PFSK-1 (cell line): ENCODE results near the gene PPM1B.

Source experiments
- FOXP2 ChIP-seq: optimal IDR thresholded peaks from 2 replicates; pipeline ENCODE3; 2011; ENCODE audit warnings: borderline replicate concordance, control low read depth, inconsistent platforms; ENCODE audit not compliant: insufficient read depth; ENCODE audit errors: extremely low read length, extremely low read depth
- POLR2AphosphoS5 ChIP-seq: IDR thresholded peaks from 2 replicates; pipeline ENCODE4 v1.6.1; 2012; ENCODE audit warnings: low read depth, mild to moderate bottlenecking, control low read depth, low read length, moderate library complexity
- SIN3A ChIP-seq: IDR thresholded peaks from 2 replicates; pipeline ENCODE4 v1.6.1; 2012; ENCODE audit warnings: mild to moderate bottlenecking, low read length, moderate library complexity, borderline replicate concordance; ENCODE audit not compliant: insufficient read depth
- TAF1 ChIP-seq: IDR thresholded peaks from 2 replicates; pipeline ENCODE4 v1.6.1; 2012; ENCODE audit warnings: low read length, control low read depth, borderline replicate concordance; ENCODE audit not compliant: insufficient read depth
- TF ChIP-seq, protein P1 (sequence below), 2 experiments: IDR thresholded peaks; 2 replicates each; pipeline versions ENCODE4 v1.6.1 to v1.8.0; 2011 to 2012; ENCODE audit warnings: low read depth in 2 of 2, low read length in 2 of 2, control low read depth in 1 of 2, inconsistent platforms in 1 of 2, mild to moderate bottlenecking in 1 of 2, moderate library complexity in 1 of 2; ENCODE audit not compliant: insufficient read depth in 1 of 2

Gene PPM1B

DNA sequence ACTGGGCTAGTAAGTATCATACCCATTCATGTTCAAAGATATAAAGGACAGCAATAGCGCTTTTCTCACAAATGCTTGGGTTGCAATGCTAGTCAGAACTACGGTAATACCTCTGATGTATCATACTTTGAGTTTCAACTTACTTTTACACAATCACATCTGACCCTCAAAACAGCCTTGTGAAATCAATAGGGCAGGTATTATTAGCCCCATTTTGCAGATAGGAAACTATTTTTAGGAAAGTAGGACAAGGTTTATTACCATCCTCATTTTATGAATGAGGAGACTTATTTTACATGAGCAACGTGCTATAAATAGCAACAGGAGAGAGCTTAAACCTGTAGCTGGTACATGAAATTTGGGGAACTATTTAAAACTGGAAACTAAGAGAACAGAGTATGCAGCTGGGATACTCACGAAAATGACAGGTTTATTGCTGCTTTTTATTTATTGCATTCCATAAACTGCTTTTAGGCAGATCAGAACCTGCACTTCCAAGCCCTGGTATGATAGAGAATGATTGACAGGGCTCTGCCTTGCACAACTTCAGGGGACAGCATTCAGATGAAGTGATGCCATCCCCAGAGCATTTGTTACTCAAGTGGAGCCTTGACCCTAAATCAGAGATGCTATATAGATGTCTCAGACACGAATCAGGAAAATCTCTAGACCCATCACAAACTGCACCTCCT is 42.4 kb upstream of the PPM1B start:
- no peak for TF ChIP-seq POLR2AphosphoS5
- TF ChIP-seq FOXP2: no peak
- TF ChIP-seq, protein P1, sequence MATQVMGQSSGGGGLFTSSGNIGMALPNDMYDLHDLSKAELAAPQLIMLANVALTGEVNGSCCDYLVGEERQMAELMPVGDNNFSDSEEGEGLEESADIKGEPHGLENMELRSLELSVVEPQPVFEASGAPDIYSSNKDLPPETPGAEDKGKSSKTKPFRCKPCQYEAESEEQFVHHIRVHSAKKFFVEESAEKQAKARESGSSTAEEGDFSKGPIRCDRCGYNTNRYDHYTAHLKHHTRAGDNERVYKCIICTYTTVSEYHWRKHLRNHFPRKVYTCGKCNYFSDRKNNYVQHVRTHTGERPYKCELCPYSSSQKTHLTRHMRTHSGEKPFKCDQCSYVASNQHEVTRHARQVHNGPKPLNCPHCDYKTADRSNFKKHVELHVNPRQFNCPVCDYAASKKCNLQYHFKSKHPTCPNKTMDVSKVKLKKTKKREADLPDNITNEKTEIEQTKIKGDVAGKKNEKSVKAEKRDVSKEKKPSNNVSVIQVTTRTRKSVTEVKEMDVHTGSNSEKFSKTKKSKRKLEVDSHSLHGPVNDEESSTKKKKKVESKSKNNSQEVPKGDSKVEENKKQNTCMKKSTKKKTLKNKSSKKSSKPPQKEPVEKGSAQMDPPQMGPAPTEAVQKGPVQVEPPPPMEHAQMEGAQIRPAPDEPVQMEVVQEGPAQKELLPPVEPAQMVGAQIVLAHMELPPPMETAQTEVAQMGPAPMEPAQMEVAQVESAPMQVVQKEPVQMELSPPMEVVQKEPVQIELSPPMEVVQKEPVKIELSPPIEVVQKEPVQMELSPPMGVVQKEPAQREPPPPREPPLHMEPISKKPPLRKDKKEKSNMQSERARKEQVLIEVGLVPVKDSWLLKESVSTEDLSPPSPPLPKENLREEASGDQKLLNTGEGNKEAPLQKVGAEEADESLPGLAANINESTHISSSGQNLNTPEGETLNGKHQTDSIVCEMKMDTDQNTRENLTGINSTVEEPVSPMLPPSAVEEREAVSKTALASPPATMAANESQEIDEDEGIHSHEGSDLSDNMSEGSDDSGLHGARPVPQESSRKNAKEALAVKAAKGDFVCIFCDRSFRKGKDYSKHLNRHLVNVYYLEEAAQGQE (IDR thresholded peaks at IDR 0.05; ENCODE audit: insufficient read depth in 1 of 2, low read depth in 2 of 2, low read length in 2 of 2): no peak
- TF ChIP-seq TAF1: no peak
- no peak for TF ChIP-seq SIN3A

- TF ChIP-seq POLR2AphosphoS5: no peak
- TF ChIP-seq, protein P1 (IDR thresholded peaks at IDR 0.05; ENCODE audit: insufficient read depth in 1 of 2, low read depth in 2 of 2, low read length in 2 of 2): no peak
- TF ChIP-seq SIN3A: no peak
- TF ChIP-seq TAF1: no peak
- no peak for TF ChIP-seq FOXP2
Measured at GRCh38 chr2:44130441-44130840, 38.2 kb upstream of the PPM1B start.

DNA sequence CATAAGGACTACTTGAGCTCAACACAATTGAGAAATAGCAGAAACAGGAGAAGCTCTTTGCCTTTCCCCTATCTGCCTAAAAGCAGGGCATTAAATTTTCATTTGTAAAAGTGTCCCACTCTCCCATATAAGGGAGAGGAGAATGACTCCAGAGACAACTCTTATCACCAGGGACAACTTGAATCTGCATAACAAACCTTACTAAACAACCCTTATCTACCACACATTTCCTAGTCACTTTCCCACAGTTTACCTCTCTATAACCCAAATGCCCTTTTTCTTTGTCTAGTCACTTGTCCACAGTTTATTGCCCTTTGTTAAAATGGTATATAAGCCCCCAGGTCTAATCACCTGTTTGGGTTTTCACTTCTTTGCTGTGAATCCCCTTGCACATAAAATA is 37.5 kb upstream of the PPM1B start:
- TF ChIP-seq POLR2AphosphoS5 (no peak), TAF1 (no peak), SIN3A (no peak), FOXP2 (no peak)
- TF ChIP-seq, protein P1 (IDR thresholded peaks at IDR 0.05; ENCODE audit: insufficient read depth in 1 of 2, low read depth in 2 of 2, low read length in 2 of 2): no peak

DNA sequence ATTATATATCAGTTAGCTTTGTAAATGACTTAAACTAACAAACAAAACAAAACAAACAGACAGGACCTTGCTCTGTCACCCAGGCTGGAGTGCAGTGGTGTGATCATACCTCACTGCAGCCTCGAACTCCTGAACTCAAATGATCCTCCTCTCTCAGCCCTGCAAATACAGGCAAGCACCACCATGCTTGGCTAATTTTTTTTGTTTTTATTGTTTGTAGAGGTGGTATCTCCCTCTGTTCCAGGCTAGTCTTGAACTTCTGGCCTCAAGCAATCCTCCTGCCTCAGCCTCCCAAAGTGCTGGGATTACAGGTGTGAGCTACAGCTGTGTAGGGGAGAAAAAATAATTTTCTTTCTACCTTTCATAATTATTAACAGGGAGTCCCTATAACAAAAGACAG is 33.8 kb upstream of the PPM1B start:
- TF ChIP-seq POLR2AphosphoS5 (no peak), TAF1 (no peak), SIN3A (no peak), FOXP2 (no peak)
- TF ChIP-seq, protein P1 (IDR thresholded peaks at IDR 0.05; ENCODE audit: insufficient read depth in 1 of 2, low read depth in 2 of 2, low read length in 2 of 2): no peak

GRCh38 chr2:44135296-44135695 is 33.4 kb upstream of the PPM1B start:
- TF ChIP-seq, protein P1 (IDR thresholded peaks at IDR 0.05; ENCODE audit: insufficient read depth in 1 of 2, low read depth in 2 of 2, low read length in 2 of 2): no peak
- no peak for TF ChIP-seq POLR2AphosphoS5
- no peak for TF ChIP-seq FOXP2
- no peak for TF ChIP-seq SIN3A
- no peak for TF ChIP-seq TAF1
